Prostate gland (tissue), 2 donors: ENCODE results near the gene ACAP2. TPM values are rescaled to one million over a fixed set of nuclear protein-coding genes. Genes with fewer than 3 reads are reported as not detected.
"Not testable (repeated sequence)": the region's sequence is repeated elsewhere in the genome, so short reads cannot be mapped to it uniquely, and the experiment has no call there.

Experiments used
- DNase-seq: peaks from one replicate; pipeline ENCODE4 v3.0.0-alpha.2; 2019; ENCODE audit warnings: low spot score
- H3K27ac ChIP-seq, 2 donors: fragments of 200-600 bp; sonication (generic); 2 replicates each; pipeline ENCODE4 v1.5.1; 2017 to 2019
- H3K27me3 ChIP-seq: fragments of 200-600 bp; sonication (generic); replicated peaks from 2 replicates; pipeline ENCODE4 v1.5.1; 2019; ENCODE audit not compliant: insufficient read depth
- H3K36me3 ChIP-seq, 2 donors: fragments of 200-600 bp; sonication (generic); 1 replicate in 1 of 2; 2 replicates in 1 of 2; pipeline versions ENCODE4 v1.5.1 to v1.8.1; 2017 to 2019
- H3K4me1 ChIP-seq: fragments of 200-600 bp; sonication (generic); replicated peaks from 2 replicates; pipeline ENCODE4 v1.5.1; 2019
- H3K4me3 ChIP-seq, 2 donors: fragments of 200-600 bp; sonication (generic); 2 replicates each; pipeline ENCODE4 v1.5.1; 2017 to 2019
- H3K9me3 ChIP-seq: fragments of 200-600 bp; sonication (generic); 2 replicates; pipeline ENCODE4 v1.5.1; 2017
- CTCF ChIP-seq, 4 experiments: fragments of 200-600 bp in 2 of 4; fragments of 450-650 bp in 2 of 4; sonication (generic) in 2 of 4; IDR thresholded peaks; 1 replicate in 3 of 4; 2 replicates in 1 of 4; pipeline ENCODE4 v1.5.1; 2016 to 2019; ENCODE audit warnings: antibody characterized with exemption in 4 of 4, mild to moderate bottlenecking in 2 of 4, moderate library complexity in 2 of 4
- POLR2A ChIP-seq: fragments of 450-650 bp; IDR thresholded peaks from one replicate; pipeline ENCODE4 v1.6.1; 2016; ENCODE audit warnings: antibody characterized with exemption, mild to moderate bottlenecking
- POLR2AphosphoS5 ChIP-seq: sonication (generic); formaldehyde crosslinking; IDR thresholded peaks from one replicate; pipeline ENCODE4 v1.6.1; 2017; ENCODE audit warnings: antibody characterized with exemption
- WGBS: methylation state at CpG from one replicate; pipeline ENCODE4 v1.1.5; 2018; 5-methylcytosine and 5-hydroxymethylcytosine counted together
- intact Hi-C: fragments of 100-400 bp; cut with DNase I; formaldehyde crosslinking; loops from one replicate; pipeline ENCODE4 v1.14.2; 2022
- total RNA-seq, 2 donors: library from RNA; depleted of rRNA; stranded (reverse); fragments of >200 nt; gene quantifications; one replicate each; pipeline ENCODE4 v1.1.0, GENCODE V29; 2016

Gene ACAP2
- total RNA-seq, 2 donors from 2014 or later, result 30.5 to 56.8 TPM

- Histone ChIP-seq H3K9me3 (no peaks in the 10 kb centered on the region), H3K36me3 (no peaks in the 10 kb centered on the region), H3K27ac (no peak overlapping the region), H3K4me3 (no peak overlapping the region), H3K27me3 (no peaks in the 10 kb centered on the region), H3K4me1 (no peaks in the 10 kb centered on the region)
- TF ChIP-seq POLR2A (no peak), POLR2AphosphoS5 (no peak), CTCF (IDR thresholded peaks at IDR 0.05) (no peak)
- 94% methylated on average over 3 of the region's 3 CpGs for WGBS
- intact Hi-C loops, result no loop called here
- DNase-seq, result no peak
Measured at GRCh38 chr3:195302431-195302830, 140.4 kb downstream of the ACAP2 start.

DNA sequence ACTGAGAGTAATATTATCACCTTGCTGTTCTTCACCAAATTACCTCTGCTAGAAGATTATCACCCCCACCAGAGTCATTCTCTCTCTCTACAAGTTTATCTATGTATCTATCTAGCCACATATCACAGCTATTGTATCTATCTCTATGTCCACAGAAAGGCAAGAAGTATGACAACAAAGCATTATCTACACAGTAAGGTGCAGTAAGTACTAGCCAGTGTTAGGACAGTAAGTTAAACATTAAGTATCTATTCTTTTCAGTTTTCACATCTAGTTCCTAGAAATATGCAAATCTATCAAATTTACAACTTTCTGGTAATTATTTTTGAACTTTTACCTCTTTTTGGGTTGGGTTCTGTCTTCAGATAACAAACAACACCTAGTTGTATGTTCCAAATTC lies 145.4 kb downstream of the ACAP2 start:
- H3K9me3 ChIP-seq, result no peaks in the 10 kb centered on the region
- no peaks in the 10 kb centered on the region for H3K27me3 ChIP-seq
- H3K4me1 ChIP-seq, result no peaks in the 10 kb centered on the region
- no peak overlapping the region for H3K4me3 ChIP-seq
- no peak for TF ChIP-seq POLR2A
- TF ChIP-seq POLR2AphosphoS5, result no peak
- TF ChIP-seq CTCF (IDR thresholded peaks at IDR 0.05), result no peak
- H3K27ac ChIP-seq, result no peak overlapping the region
- intact Hi-C loops, result no loop called here
- H3K36me3 ChIP-seq, result no peaks in the 10 kb centered on the region
- DNase-seq, result no peak

- Histone ChIP-seq H3K27me3 (no peaks in the 10 kb centered on the region), H3K9me3 (no peaks in the 10 kb centered on the region), H3K27ac (no peak overlapping the region), H3K4me1 (no peaks in the 10 kb centered on the region), H3K36me3 (no peaks in the 10 kb centered on the region), H3K4me3 (no peak overlapping the region)
- TF ChIP-seq POLR2A (no peak), CTCF (IDR thresholded peaks at IDR 0.05) (no peak), POLR2AphosphoS5 (no peak)
- DNase-seq, result no peak
- intact Hi-C loops, result no loop called here
- 95% methylated on average over 1 of the region's 1 CpG for WGBS
Measured at GRCh38 chr3:195296662-195297061, 146.2 kb downstream of the ACAP2 start.

DNA sequence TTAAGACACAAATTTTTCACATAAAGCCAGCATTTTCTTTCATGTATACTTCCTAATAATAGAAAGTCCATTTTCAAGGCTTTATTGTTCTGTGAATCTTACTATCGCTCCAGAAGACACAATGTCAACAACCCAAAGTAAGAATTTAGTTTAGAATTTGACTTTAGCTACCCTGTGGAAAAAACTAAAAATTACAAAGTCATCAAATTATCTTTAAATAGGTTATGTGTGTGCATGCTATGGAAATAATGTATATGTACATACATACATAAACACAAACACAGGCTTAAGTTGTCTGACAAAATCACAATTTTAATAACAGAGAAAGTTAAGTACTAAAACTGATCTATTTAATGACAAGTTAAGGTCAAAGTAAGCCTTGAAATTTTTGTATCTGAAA lies 151.7 kb downstream of the ACAP2 start:
- no peaks in the 10 kb centered on the region for H3K36me3 ChIP-seq
- 92% methylated on average over 1 of the region's 1 CpG for WGBS
- TF ChIP-seq CTCF (IDR thresholded peaks at IDR 0.05) (no peak), POLR2AphosphoS5 (no peak), POLR2A (no peak)
- H3K27ac ChIP-seq, result no peak overlapping the region
- no peak overlapping the region for H3K4me3 ChIP-seq
- H3K27me3 ChIP-seq, result no peaks in the 10 kb centered on the region
- DNase-seq, result no peak
- H3K9me3 ChIP-seq, result no peaks in the 10 kb centered on the region
- intact Hi-C loops, result no loop called here
- no peaks in the 10 kb centered on the region for H3K4me1 ChIP-seq

DNA sequence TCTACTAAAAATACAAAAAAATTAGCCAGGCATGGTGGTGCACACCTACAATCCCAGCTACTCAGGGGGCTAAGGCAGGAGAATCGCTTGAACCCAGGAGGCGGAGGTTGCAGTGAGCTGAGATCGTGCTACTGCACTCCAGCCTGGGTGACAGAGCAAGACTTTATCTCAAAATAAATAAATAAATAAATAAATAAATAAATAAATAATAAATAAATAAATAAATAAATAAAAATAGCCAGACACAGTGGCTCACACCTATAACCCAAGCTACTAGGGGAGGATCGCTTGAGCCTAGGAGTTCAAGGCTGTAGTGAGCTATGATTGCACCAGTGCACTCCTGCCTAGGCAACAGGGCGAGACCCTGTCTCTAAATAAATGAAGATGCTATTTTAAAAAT lies 152.2 kb downstream of the ACAP2 start:
- 100% methylated on average over 5 of the region's 5 CpGs for WGBS
- H3K27me3 ChIP-seq, H3K4me1 ChIP-seq, H3K9me3 ChIP-seq, H3K27ac ChIP-seq, DNase-seq, H3K36me3 ChIP-seq, intact Hi-C loops, H3K4me3 ChIP-seq: not testable (repeated sequence)
